Amniotic stem cell (primary cell): Measurements from ENCODE around the gene DTNA.

Source experiments
- DNase-seq: peaks from one replicate; lab custom pipeline; 2025; lab: John Stamatoyannopoulos, UW

DTNA gene

GRCh38 chr18:34936772-34937171 lies 226.7 kb downstream of the DTNA start:
- no peak for DNase-seq

GRCh38 chr18:34938090-34938489 lies 228.0 kb downstream of the DTNA start:
- no peak for DNase-seq
